Psoas muscle (tissue), 8 donors: ENCODE results near the gene CLCN4. TPM values are rescaled to one million over a fixed set of nuclear protein-coding genes. Genes with fewer than 3 reads are reported as not detected.

Experiments used
- ATAC-seq, 4 donors: fragments of 200-7000 bp; cut with Tn5 transposase; one replicate each; pipeline ENCODE4 v1.9.1; 2020; ENCODE audit warnings: moderate library complexity in 3 of 4, mild to moderate bottlenecking in 2 of 4
- DNase-seq, 2 donors: peaks; one replicate each; pipeline ENCODE4 v3.0.0-alpha.2; 2020
- H3K27ac ChIP-seq: fragments of 200-600 bp; one replicate; pipeline ENCODE4 v1.8.0; 2022
- H3K27me3 ChIP-seq, 3 donors: fragments of 200-600 bp in 1 of 3; one replicate each; pipeline versions ENCODE4 v1.6.1 to v1.8.0; 2013 to 2022; ENCODE audit warnings: low read length in 2 of 3, mild to moderate bottlenecking in 2 of 3, moderate library complexity in 1 of 3; ENCODE audit not compliant: insufficient read depth in 3 of 3
- H3K36me3 ChIP-seq, 2 donors: fragments of 200-600 bp in 1 of 2; one replicate each; pipeline versions ENCODE4 v1.6.1 to v1.8.0; 2013 to 2022; ENCODE audit warnings: low read depth in 1 of 2, mild to moderate bottlenecking in 1 of 2, moderate library complexity in 1 of 2; ENCODE audit not compliant: insufficient read depth in 1 of 2
- H3K4me1 ChIP-seq: fragments of 200-600 bp; one replicate; pipeline ENCODE4 v1.8.0; 2022
- H3K4me3 ChIP-seq: fragments of 200-600 bp; one replicate; pipeline ENCODE4 v1.8.0; 2022; ENCODE audit warnings: mild to moderate bottlenecking
- H3K9me3 ChIP-seq: fragments of 200-600 bp; one replicate; pipeline ENCODE4 v1.8.0; 2022
- WGBS, 3 donors: extraction: QIAGEN DNeasy Blood & Tissue Kit; methylation state at CpG; one replicate each; pipeline versions ENCODE4 v1.1.6 to v1.1.7; 2013; 5-methylcytosine and 5-hydroxymethylcytosine counted together
- intact Hi-C, 2 donors: fragments of 100-400 bp; cut with DNase I; formaldehyde crosslinking; loops; one replicate each; pipeline versions ENCODE4 v1.11.0 to v1.14.2; 2022
- polyA plus RNA-seq, 3 donors: library from polyadenylated mRNA; stranded (reverse); fragments of 200-250 nt; gene quantifications; one replicate each; pipeline ENCODE4 v1.2.3, GENCODE V29; 2013
- total RNA-seq, 4 donors: library from RNA; stranded (reverse); fragmentation: NEBNext Ultra II Directional in 2 of 4; extraction: Animal tissue kit (Norgen Biotek cat#: 25700) in 2 of 4; gene quantifications; one replicate each; pipeline versions ENCODE4 v1.2.1 to v1.2.4, GENCODE V29; 2021 to 2023
- TF ChIP-seq, protein P1 (sequence below): fragments of 200-600 bp; IDR thresholded peaks from one replicate; pipeline ENCODE4 v1.8.0; 2022; ENCODE audit warnings: antibody characterized with exemption
- donor health status: healthy with polysubstance abuse.
- donor health status: DM: no; HTN: no; CAD: no; lungs with moderate emphysema.
- donor health status: Bipolar disorder and iron deficiency.
- donor health status: healthy.
- donor health status: DM: yes; HTN: yes; CAD: no.
- donor health status: DM: no; HTN: no; CAD: no.
- donor health status: DM: no; HTN: no; CAD: no.
- donor health status: DM: yes; HTN: yes; CAD: no.

Gene CLCN4
- total and polyA plus RNA-seq, 7 donors, result 4.1 to 75.9 (median 53.8) TPM

GRCh38 chrX:10135561-10136399 is 21.0 kb upstream of the CLCN4 start:
- 57 to 85% (median 79%) methylated on average over 24 to 28 of the region's 28 CpGs for WGBS, 3 donors
- TF ChIP-seq, protein P1, sequence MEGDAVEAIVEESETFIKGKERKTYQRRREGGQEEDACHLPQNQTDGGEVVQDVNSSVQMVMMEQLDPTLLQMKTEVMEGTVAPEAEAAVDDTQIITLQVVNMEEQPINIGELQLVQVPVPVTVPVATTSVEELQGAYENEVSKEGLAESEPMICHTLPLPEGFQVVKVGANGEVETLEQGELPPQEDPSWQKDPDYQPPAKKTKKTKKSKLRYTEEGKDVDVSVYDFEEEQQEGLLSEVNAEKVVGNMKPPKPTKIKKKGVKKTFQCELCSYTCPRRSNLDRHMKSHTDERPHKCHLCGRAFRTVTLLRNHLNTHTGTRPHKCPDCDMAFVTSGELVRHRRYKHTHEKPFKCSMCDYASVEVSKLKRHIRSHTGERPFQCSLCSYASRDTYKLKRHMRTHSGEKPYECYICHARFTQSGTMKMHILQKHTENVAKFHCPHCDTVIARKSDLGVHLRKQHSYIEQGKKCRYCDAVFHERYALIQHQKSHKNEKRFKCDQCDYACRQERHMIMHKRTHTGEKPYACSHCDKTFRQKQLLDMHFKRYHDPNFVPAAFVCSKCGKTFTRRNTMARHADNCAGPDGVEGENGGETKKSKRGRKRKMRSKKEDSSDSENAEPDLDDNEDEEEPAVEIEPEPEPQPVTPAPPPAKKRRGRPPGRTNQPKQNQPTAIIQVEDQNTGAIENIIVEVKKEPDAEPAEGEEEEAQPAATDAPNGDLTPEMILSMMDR, result no peak
- peak in 3 of 4 donors; percentile 73 to 90 (median 75) for ATAC-seq
- no peaks in the 10 kb centered on the region for H3K27me3 ChIP-seq
- H3K4me1 ChIP-seq, result no peaks in the 10 kb centered on the region
- intact Hi-C loops, result no loop called here
- peaks cover 0 to 11% of the 10 kb centered on the region in 2 donors for H3K36me3 ChIP-seq
- H3K9me3 ChIP-seq, result no peaks in the 10 kb centered on the region
- no peak overlapping the region for H3K27ac ChIP-seq
- DNase-seq, result no peak
- no peak overlapping the region for H3K4me3 ChIP-seq

DNA sequence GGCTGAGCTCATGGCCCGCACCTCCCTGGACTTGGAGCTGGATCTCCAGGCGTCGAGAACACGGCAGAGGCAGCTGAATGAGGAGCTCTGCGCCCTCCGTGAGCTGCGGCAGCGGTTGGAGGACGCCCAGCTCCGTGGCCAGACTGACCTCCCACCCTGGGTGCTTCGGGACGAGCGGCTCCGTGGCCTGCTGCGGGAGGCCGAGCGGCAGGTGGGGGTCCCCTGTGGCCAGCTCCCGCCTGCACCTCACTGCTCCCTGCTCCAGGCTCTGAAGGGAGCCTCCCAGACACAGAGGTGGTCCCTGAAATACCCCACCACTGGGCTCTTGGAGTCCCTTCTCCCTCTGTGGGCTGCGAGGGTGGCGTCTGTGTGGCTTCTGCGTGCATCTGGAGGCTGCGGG is 18.0 kb upstream of the CLCN4 start:
- no peak overlapping the region for H3K4me3 ChIP-seq
- H3K9me3 ChIP-seq, result no peaks in the 10 kb centered on the region
- intact Hi-C loops, result no loop called here
- TF ChIP-seq, protein P1, result no peak
- WGBS, 3 donors, result 91 to 97% (median 96%) methylated on average over 14 to 22 of the region's 22 CpGs
- H3K4me1 ChIP-seq, result no peaks in the 10 kb centered on the region
- H3K36me3 ChIP-seq, result peaks cover 0 to 28% of the 10 kb centered on the region in 2 donors
- H3K27ac ChIP-seq, result no peak overlapping the region
- DNase-seq (no peak), ATAC-seq (no peak)
- no peaks in the 10 kb centered on the region for H3K27me3 ChIP-seq

DNA sequence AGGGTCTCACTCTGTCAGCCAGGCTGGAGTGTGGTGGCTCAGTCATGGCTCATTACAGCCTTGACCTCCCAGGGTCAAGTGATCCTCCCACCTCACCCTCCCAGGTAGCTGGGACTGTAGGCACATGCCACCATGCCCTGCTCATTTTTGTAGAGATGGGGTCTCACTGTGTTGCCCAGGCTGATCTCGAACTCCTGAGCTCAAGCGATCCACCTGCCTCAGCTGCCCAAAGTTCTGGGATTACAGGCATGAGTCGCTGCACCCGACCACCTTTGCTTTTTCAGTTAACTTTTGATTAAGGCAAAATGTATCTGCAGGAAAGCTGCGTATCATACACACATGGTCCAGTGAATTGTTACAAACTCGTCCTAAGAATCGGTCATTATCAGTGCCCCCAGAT is 16.5 kb upstream of the CLCN4 start:
- no peaks in the 10 kb centered on the region for H3K27me3 ChIP-seq
- no peaks in the 10 kb centered on the region for H3K9me3 ChIP-seq
- DNase-seq, result no peak
- intact Hi-C loops, result no loop called here
- 93 to 96% (median 96%) methylated on average over 7 of the region's 7 CpGs for WGBS, 3 donors
- H3K4me3 ChIP-seq, result no peak overlapping the region
- H3K27ac ChIP-seq, result no peak overlapping the region
- H3K36me3 ChIP-seq, result peaks cover 0 to 28% of the 10 kb centered on the region in 2 donors
- no peaks in the 10 kb centered on the region for H3K4me1 ChIP-seq
- ATAC-seq, result no peak
- TF ChIP-seq, protein P1, result no peak

DNA sequence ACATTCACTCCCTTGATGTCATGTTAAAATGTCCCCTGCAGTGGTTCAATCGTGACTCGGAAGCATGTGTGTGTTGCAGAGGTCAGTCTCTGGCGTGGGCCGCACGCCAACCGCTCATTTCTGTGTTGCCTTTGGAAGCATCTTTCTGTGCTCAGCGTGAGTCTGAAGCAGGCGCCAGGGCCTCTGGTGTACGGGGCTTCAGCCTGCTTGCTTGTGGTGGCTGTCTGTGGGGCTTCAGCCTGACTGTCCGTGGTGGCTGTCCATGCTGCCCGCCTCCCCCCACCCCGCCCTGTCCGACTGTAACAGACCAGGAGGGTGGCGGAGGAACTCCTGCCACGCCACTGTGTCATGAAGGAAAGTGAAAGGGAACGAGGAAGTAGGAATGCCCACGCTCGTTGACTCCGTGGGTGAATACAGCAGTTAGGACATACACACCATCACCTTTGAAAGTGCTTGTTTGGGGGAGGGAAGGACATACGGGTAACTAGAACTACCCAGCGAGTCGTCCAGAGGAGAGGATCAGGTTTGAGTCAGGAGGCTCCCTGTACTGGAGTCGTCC is 14.7 kb upstream of the CLCN4 start:
- TF ChIP-seq, protein P1, result no peak
- H3K27me3 ChIP-seq, result no peaks in the 10 kb centered on the region
- no peak overlapping the region for H3K4me3 ChIP-seq
- DNase-seq, result no peak
- H3K4me1 ChIP-seq, result no peaks in the 10 kb centered on the region
- ATAC-seq, result no peak
- 83 to 91% (median 89%) methylated on average over 19 to 23 of the region's 23 CpGs for WGBS, 3 donors
- H3K9me3 ChIP-seq, result no peaks in the 10 kb centered on the region
- H3K27ac ChIP-seq, result no peak overlapping the region
- H3K36me3 ChIP-seq, result peaks cover 0 to 28% of the 10 kb centered on the region in 2 donors
- intact Hi-C loops, result no loop called here
